ENCODE measurements around the gene NDUFAF7. TPM values are rescaled to one million over a fixed set of nuclear protein-coding genes. Genes with fewer than 3 reads are reported as not detected.

The NDUFAF7 gene
- polyA plus RNA-seq, 1 donor from 2014 or later = 10.9 TPM

DNA sequence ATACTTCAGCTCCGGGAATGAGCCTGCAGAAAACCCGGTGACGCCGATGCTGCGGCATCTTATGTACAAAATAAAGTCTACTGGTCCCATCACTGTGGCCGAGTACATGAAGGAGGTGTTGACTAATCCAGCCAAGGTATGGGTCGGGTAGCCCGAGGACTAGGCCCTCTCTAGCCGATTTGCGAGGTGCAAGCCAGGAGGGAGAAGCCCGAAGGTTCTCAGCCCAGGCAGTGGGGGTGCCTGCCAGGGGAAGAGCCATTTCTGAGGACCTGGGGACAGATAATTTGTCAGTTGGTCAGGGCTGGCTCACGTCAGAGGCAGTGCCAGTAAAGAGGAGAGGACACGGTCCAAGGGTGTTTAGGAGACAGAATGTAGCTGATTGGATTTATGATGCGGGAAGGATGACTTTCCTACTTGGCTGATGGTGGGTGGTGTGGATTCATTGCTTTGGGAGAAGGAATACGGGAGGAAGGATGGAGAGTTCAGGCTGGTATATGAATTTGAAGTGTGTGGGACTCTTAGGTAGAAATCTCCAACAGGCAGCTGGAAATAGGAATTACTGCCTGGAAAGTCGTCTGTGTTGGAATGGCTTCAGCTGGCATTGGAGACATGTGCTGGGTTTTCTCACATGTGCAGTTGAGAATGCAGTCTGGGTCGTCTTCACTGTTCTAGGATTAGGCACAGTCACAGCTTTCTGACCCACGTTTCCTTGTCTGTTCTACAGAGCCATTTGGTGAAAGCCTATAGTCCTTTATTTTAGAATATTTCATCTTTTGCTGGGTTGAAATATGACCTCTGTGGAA lies 874 bp downstream of the NDUFAF7 start:
- H3K4me1 Mint-ChIP-seq = peaks cover 10 to 18% (median 12%) of the 10 kb centered on the region in 3 donors
- H3K27me3 Mint-ChIP-seq = no peaks in the 10 kb centered on the region
- H3K4me3 Mint-ChIP-seq = no peak overlapping the region
- H3K27ac Mint-ChIP-seq = no peak overlapping the region
- no peaks in the 10 kb centered on the region for H3K9me3 Mint-ChIP-seq
- H3K36me3 Mint-ChIP-seq = peaks cover 4% of the 10 kb centered on the region

DNA sequence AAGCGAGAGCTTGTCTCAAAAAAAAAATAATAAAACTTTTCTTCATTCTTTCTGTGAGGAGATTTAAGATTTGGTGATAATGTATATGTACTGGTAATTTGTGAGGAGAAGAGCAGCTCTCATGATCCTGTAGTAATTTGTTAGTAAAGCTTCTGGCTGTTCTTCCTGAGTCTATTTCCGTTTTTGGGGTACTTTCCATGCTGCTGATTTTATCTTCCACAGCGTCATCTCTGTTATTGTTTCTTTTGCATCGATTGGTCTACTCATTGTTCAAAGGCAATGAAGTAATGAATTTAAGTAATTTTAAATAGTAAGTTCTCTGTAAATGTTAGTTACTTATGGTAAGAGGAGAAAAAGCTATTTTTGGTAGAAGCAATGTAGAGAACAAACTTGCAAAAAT lies 12.0 kb downstream of the NDUFAF7 start:
- Mint-ChIP-seq H3K36me3 (peaks cover 6% of the 10 kb centered on the region), H3K4me1 (peaks cover 0 to 4% (median 2%) of the 10 kb centered on the region in 3 donors), H3K27ac (peak overlapping the region in 2 of 3 donors; percentile 23 to 79), H3K9me3 (no peaks in the 10 kb centered on the region), H3K4me3 (no peak overlapping the region), H3K27me3 (no peaks in the 10 kb centered on the region)

DNA sequence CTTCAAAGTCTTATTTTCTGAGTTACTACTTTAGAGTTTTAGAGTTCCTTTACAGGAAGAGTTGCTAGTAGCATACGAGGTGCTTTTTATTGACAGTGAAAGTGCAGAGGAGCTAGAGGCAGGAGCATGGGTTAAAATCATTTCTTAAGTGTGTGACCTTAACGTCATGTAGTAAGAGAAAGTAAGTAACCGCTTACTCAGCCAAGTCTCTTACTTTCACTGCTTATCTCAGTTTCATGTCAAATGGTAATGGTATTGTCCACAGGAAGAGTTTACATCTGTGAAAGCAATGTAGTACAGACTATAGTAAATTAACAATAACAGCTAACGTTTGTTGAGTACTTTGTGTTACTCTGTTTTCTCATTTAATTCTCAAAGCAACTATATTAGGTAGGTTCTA lies 12.6 kb downstream of the NDUFAF7 start:
- Mint-ChIP-seq H3K27ac (peak overlapping the region in 2 of 3 donors; percentile 5 to 23), H3K4me1 (peaks cover 0 to 4% (median 2%) of the 10 kb centered on the region in 3 donors), H3K36me3 (peaks cover 6% of the 10 kb centered on the region), H3K27me3 (no peaks in the 10 kb centered on the region), H3K9me3 (no peaks in the 10 kb centered on the region), H3K4me3 (no peak overlapping the region)

DNA sequence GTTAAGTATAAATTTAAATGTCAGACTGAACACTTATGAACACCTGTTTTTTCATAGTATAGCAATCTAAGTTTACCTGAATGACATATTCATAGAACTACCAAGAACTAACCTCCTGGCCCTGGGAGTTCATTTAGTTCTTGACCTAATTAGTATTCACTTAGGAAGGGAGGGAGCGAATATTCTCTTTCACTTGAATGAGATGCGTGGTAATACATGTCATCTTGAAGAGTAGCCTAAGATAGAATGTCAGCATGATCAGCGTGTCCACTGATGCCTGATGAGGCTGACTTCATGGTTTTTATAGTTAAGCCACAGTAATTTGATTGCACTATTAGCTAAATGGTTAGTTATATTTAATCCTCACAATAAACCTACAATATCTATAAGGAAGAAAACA lies 13.3 kb downstream of the NDUFAF7 start:
- H3K4me1 Mint-ChIP-seq = peaks cover 0 to 4% (median 2%) of the 10 kb centered on the region in 3 donors

DNA sequence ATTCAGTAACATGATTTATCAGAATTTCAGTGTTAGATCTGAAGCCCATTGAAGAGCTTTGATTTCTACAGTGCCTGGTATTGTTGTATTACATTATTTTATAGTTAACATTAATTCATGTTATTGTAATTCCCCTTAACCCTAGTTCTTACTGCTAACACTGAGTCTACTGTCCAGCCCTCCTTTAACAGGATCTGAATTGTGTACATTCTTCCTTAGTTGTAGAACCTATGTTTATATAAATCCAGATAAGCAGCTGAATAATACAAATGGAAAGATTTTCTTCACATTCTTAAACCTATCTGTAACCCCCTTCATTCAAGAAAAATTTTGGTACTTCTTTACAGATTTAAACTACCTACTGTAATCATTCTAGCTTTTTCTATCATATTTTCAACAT lies 14.7 kb downstream of the NDUFAF7 start:
- Mint-ChIP-seq H3K27ac (no peak overlapping the region), H3K4me3 (no peak overlapping the region), H3K36me3 (peaks cover 4% of the 10 kb centered on the region), H3K9me3 (no peaks in the 10 kb centered on the region), H3K27me3 (no peaks in the 10 kb centered on the region), H3K4me1 (peaks cover 0 to 2% (median 2%) of the 10 kb centered on the region in 3 donors)

More for the DNA sequence above, 13.3 kb downstream of the NDUFAF7 start:
- Mint-ChIP-seq H3K27me3 (no peaks in the 10 kb centered on the region), H3K4me3 (no peak overlapping the region), H3K9me3 (no peaks in the 10 kb centered on the region), H3K27ac (peak overlapping the region in 1 of 3 donors; percentile 8), H3K36me3 (peaks cover 4% of the 10 kb centered on the region)

DNA sequence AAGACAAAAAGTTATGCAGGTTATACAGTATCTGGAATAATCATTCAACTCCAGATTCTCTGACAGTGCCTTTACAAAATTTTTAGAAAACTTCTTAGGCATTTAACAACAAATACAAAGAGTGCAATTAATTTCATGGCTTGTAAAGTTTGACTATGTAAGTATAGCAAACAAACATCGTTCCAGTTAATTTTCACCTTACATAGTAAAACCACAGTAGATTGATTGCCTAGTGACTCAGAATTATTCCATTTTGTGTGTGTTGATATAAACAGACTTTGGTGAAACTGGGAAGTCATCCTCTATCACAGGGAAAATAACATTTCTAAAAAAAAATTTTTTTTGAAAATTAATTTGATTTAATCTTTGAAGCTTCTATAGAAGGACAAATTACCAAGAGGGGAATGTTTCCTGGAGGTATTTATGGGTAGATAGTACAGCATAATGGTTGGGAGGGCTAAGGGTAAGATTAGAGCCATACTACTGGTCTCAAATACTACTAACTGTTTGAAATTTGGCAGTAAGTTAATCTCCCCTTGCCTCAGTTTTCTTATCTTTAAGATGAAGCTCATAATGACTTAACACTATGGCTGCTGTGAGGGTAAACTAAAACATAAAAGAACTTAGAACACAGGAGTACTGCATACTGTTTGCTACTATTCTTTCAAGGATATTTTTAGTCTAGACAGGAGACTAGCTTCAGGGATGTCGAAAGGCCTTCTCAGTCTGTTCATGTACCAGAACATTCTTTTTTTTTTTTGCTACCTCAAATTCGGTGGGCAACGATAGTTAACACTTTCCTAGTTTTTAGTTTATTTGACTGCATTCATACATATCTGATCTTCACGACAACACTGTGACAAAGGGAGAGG lies 19.6 kb downstream of the NDUFAF7 start:
- Mint-ChIP-seq H3K36me3 (peaks cover 3% of the 10 kb centered on the region), H3K27ac (no peak overlapping the region), H3K4me3 (no peak overlapping the region), H3K4me1 (peaks cover 0 to 2% (median under 1%) of the 10 kb centered on the region in 3 donors), H3K27me3 (no peaks in the 10 kb centered on the region), H3K9me3 (no peaks in the 10 kb centered on the region)

DNA sequence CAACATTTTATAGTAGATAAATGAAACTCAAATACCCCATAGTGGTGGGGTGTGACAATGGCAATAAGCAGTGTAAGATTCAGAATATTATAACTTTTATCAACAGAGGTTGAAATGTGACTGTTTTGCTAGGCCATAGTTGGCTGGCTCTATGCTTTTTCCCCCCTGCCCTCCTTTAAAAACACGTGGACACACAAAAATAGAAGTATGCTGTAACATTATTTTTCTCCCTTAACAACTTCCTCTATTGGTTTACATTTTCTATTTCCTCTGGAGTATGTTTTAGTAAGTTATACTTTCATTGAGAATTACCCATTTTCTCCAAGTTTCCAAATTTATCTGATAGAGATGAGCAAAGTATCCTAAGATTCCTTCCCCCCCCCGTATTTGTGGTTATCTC lies 31.1 kb downstream of the NDUFAF7 start:
- Mint-ChIP-seq H3K27me3 (no peaks in the 10 kb centered on the region), H3K4me3 (no peak overlapping the region)

DNA sequence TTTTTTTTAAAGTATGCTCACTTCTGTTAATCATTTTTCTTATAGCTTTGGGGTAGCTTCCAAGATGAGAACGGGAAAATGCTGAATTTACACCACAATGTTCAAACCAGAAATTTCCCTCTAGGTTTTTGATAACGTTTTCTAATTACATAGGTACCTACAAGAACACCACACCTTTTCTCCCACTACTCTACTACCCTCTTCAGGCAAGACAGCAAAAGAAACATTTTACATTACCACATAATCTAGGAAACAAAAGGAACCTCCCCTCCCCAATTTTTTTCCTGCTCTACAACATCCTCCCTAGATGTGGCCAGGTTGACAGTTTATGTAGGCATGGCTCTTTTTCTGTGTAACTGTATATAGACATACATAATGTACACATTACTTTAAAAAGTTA lies 32.4 kb downstream of the NDUFAF7 start:
- Mint-ChIP-seq H3K9me3 (no peaks in the 10 kb centered on the region), H3K27ac (peak overlapping the region in 2 of 3 donors; percentile 33 to 59), H3K4me3 (peak overlapping the region in 1 of 4 donors; percentile 10), H3K36me3 (peaks cover 2% of the 10 kb centered on the region), H3K27me3 (no peaks in the 10 kb centered on the region), H3K4me1 (peaks cover 20 to 21% (median 21%) of the 10 kb centered on the region in 3 donors)

More for the DNA sequence above, 31.1 kb downstream of the NDUFAF7 start:
- Mint-ChIP-seq H3K27ac (peak overlapping the region in 2 of 3 donors; percentile 4 to 33), H3K4me1 (peaks cover 20 to 21% (median 21%) of the 10 kb centered on the region in 3 donors), H3K9me3 (no peaks in the 10 kb centered on the region), H3K36me3 (peaks cover 2% of the 10 kb centered on the region)

DNA sequence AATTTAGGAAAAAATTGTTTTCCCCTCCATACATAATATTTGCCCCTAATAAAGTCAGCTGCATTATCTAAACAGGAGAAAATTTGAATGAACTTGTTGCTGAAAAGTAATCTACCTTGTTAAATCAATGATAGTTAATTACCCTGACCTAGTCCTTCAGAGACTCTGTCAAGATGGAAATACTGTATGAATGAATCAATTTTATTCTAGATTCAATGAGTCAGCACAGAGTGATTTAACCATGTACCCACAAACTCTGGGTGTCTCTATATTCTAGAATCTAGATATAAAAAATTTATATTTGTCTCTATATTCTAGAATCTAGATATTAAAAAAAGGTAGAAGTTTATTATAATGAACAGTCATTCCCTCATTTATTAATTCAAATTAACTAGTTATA lies 36.2 kb downstream of the NDUFAF7 start:
- no peaks in the 10 kb centered on the region for H3K27me3 Mint-ChIP-seq
- H3K9me3 Mint-ChIP-seq = no peaks in the 10 kb centered on the region
- peaks cover 13 to 14% (median 13%) of the 10 kb centered on the region in 3 donors for H3K4me1 Mint-ChIP-seq
- peak overlapping the region in 1 of 3 donors; percentile 1 for H3K27ac Mint-ChIP-seq
- H3K36me3 Mint-ChIP-seq = peaks cover 2% of the 10 kb centered on the region
- H3K4me3 Mint-ChIP-seq = no peak overlapping the region

DNA sequence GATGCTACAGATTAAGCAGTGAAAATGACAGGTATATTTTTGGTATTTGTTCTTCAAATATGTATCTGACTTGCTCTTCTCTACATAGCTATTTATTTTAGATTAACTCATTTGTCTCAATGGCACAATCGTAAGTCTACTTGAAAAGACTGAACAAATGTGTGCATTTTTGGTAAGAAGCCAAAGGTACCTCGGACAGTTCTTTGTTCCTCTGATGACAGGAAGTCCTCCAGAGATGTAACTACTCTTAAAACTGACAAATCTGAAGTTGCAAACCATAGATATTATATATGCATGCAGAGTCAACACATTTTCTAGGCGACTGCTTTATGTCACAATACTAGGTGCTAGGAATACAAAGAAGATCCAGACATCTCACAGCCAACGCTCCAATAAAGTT lies 36.7 kb downstream of the NDUFAF7 start:
- Mint-ChIP-seq H3K36me3 (peaks cover 2% of the 10 kb centered on the region), H3K4me3 (no peak overlapping the region), H3K27me3 (no peaks in the 10 kb centered on the region), H3K9me3 (no peaks in the 10 kb centered on the region), H3K27ac (peak overlapping the region; percentile 1 to 78 (median 59)), H3K4me1 (peaks cover 9 to 10% (median 9%) of the 10 kb centered on the region in 3 donors)

DNA sequence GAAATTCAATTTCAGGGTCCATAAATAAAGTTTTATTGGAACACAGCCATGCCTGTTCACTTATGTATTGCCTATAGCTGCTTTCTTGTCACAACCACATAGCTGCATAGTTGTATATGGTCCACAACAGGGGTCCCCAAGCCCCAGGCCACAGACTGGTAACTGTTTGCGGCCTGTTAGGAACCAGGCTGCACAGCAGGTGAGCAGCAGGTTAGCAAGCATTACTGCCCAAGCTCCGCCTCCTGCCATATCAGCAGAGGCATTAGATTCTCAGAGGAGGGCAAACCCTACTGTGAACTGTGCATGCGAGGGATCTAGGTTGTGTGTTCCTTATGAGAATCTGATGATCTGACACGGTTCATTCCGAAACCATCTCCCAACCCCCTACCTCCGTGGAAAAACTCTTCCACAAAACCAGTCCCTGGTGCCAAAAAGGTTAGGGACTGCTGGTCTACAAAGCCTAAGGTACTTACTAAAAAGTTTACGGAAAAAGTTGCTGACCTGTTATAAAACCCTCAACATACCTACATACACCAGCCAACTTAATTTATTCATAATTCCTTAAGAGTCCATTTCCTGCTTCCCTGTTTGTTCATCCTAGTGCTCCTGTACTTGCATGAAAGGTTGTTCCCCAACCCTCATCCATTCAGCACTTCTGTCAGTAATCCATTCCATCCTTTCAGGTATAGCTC lies 40.1 kb downstream of the NDUFAF7 start:
- Mint-ChIP-seq H3K27ac (no peak overlapping the region), H3K36me3 (no peaks in the 10 kb centered on the region), H3K9me3 (no peaks in the 10 kb centered on the region), H3K4me3 (no peak overlapping the region), H3K4me1 (no peaks in the 10 kb centered on the region), H3K27me3 (no peaks in the 10 kb centered on the region)

DNA sequence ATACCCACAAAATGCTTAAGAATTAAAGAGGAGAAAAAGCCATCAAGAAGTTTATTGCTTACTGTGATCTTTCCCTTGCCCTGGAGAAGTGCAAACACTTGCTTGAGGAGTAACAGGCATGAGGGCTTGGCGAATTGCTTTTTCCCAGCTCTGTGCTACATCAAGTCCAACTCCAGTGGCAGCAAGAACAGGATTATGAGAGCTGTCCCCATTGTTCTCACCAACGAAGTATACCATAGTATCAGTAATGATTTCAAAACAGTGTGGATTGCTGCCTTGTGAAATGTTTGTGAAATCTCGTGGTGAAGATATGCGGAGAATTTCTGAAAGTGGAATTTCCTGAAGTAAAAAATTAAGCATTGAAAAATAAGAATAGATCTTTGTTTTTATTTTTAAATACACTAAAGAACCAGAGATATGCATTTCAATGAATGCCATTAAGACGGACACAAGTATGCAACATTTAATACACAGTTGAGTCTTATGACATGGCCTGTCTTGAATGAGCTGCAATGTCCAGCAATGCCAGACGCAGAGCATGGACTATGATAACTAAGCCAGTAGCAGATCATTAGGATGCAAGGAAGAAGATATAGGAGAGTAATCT lies 43.0 kb downstream of the NDUFAF7 start:
- Mint-ChIP-seq H3K4me3 (no peak overlapping the region), H3K9me3 (no peaks in the 10 kb centered on the region), H3K36me3 (no peaks in the 10 kb centered on the region), H3K4me1 (no peaks in the 10 kb centered on the region), H3K27ac (no peak overlapping the region), H3K27me3 (no peaks in the 10 kb centered on the region)

DNA sequence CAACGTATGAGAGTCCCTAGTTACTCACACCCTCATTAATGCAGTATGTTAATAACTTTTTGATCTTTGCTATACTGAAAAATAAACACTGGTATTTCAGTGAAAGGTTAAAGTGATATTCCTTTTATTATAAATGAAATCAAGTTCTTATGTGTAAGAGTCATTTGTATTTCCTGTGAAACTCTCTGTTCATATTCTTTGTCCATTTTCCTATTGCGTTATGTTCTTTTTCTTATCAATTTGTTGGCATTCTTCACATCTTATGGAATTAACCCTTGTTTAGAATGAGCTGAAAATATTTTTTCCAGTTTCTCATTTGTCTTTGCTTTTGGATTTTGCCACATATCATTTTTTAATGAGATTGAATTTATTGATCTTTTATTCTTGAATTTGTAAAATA lies 44.8 kb downstream of the NDUFAF7 start:
- no peaks in the 10 kb centered on the region for H3K27me3 Mint-ChIP-seq
- no peaks in the 10 kb centered on the region for H3K9me3 Mint-ChIP-seq
- H3K4me1 Mint-ChIP-seq = no peaks in the 10 kb centered on the region
- no peak overlapping the region for H3K27ac Mint-ChIP-seq
- no peak overlapping the region for H3K4me3 Mint-ChIP-seq
- H3K36me3 Mint-ChIP-seq = no peaks in the 10 kb centered on the region

DNA sequence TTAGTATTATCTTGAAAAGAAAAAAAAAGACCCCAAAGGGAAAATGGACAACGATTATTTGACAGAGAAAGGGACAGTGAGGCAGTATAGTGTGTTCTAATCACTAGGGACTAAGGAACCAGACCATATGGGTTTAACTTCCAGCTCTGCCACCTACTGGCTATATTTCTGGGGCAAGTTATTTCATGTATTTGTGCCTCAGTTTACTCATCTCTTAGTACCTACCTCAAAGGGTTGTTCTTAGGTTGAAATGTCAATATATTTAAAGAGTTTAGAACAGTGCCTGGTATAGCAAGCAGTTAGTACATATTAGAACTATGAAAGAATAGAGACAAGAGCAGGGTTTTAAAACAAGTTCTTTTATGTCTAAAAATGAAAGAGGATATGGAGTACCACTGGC lies 50.5 kb downstream of the NDUFAF7 start:
- Mint-ChIP-seq H3K9me3 (no peaks in the 10 kb centered on the region), H3K36me3 (peaks cover 5% of the 10 kb centered on the region), H3K4me1 (peaks cover 2 to 10% (median 5%) of the 10 kb centered on the region in 3 donors), H3K4me3 (no peak overlapping the region), H3K27me3 (no peaks in the 10 kb centered on the region), H3K27ac (no peak overlapping the region)

Measured in IgD-negative memory B cell (primary cell).